GM06990 (cell line): ENCODE data around the gene ZNF35.
A peak's percentile ranks its signal among the peaks of the same experiment; 100 is the strongest.

ENCODE experiments used
- DNase-seq: peaks from one replicate; pipeline ENCODE4 v3.0.0-alpha.2; 2011; ENCODE audit not compliant: insufficient read length; ENCODE audit errors: extremely low read depth
- H3K27me3 ChIP-seq: replicated peaks from 2 replicates; pipeline ENCODE4 v1.6.0; 2011; ENCODE audit warnings: low read length; ENCODE audit not compliant: control insufficient read depth, insufficient read depth
- H3K36me3 ChIP-seq: 2 replicates; pipeline ENCODE4 v1.5.1; 2011; ENCODE audit warnings: low read length; ENCODE audit not compliant: control insufficient read depth, insufficient read depth
- H3K4me3 ChIP-seq: replicated peaks from 2 replicates; pipeline ENCODE4 v1.5.1; 2011; ENCODE audit warnings: low read depth, mild to moderate bottlenecking, control low read depth, low read length
- TF ChIP-seq, protein P1 (sequence below): IDR thresholded peaks from 2 replicates; pipeline ENCODE4 v1.5.1; 2011; ENCODE audit warnings: low read length, control low read depth, mild to moderate bottlenecking, inconsistent platforms; ENCODE audit not compliant: insufficient read depth, poor library complexity, severe bottlenecking

The ZNF35 gene

DNA sequence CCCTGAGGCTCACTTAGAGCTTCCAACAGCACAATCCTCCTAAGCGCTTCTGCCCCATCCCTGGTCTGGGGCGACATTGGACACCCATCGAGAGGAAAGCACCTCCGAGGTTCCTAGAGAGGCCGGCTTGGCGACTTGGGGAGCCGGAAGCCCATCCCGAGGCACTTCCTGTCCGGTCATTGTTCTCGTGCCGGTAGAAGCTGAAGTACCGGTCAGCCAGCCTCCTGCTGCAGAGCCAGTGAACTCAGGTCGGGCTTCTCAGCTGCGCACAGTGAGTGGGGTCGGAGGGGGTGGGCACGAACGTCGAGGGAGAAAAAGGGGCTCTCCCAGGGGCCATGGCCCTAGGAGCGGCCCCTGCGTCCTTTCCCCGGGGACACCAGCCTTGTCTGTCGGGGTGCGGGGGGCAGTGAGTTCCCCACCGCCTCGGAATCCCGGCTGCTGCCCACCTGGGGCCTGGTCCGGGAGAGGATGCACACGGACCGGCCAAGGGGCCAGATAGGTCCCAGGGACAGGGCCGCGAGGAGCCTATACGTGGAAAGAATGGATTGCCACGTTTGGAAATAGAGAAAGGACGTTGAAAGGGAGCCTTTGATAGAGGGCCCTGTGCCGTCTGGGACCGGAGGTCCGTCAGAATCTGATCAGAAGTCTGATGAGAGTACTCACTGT, at the start of gene ZNF35:
TSS of gene ZNF35 (plus strand) at position 169 of the 666 bp plus-strand sequence. CDS start 2,336 bp downstream, outside the sequence.
- H3K36me3 ChIP-seq, result peaks cover 13% of the 10 kb centered on the region
- TF ChIP-seq, protein P1, sequence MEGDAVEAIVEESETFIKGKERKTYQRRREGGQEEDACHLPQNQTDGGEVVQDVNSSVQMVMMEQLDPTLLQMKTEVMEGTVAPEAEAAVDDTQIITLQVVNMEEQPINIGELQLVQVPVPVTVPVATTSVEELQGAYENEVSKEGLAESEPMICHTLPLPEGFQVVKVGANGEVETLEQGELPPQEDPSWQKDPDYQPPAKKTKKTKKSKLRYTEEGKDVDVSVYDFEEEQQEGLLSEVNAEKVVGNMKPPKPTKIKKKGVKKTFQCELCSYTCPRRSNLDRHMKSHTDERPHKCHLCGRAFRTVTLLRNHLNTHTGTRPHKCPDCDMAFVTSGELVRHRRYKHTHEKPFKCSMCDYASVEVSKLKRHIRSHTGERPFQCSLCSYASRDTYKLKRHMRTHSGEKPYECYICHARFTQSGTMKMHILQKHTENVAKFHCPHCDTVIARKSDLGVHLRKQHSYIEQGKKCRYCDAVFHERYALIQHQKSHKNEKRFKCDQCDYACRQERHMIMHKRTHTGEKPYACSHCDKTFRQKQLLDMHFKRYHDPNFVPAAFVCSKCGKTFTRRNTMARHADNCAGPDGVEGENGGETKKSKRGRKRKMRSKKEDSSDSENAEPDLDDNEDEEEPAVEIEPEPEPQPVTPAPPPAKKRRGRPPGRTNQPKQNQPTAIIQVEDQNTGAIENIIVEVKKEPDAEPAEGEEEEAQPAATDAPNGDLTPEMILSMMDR, result no peak
- DNase-seq, result peak; percentile 77
- no peaks in the 10 kb centered on the region for H3K27me3 ChIP-seq
- H3K4me3 ChIP-seq, result peak within 1 kb of the TSS; percentile 80

GRCh38 chr3:44601749-44602148, 46.8 kb upstream of the ZNF35 start:
- Histone ChIP-seq H3K36me3 (no peaks in the 10 kb centered on the region), H3K27me3 (no peaks in the 10 kb centered on the region), H3K4me3 (no peak overlapping the region)
- no peak for DNase-seq
- TF ChIP-seq, protein P1, result no peak

- DNase-seq, result no peak
- Histone ChIP-seq H3K4me3 (no peak overlapping the region), H3K27me3 (no peaks in the 10 kb centered on the region), H3K36me3 (no peaks in the 10 kb centered on the region)
- TF ChIP-seq, protein P1, result no peak
These were observed 35.9 kb upstream of the ZNF35 start for GRCh38 chr3:44612678-44613077.

- TF ChIP-seq, protein P1, result no peak
- Histone ChIP-seq H3K27me3 (no peaks in the 10 kb centered on the region), H3K36me3 (peaks cover 2% of the 10 kb centered on the region), H3K4me3 (peak within 1 kb of the TSS; percentile 76)
- peak; percentile 73 for DNase-seq
These were observed 23.6 kb upstream of the ZNF35 start, which contains the start of gene ZNF197 for GRCh38 chr3:44624749-44625480. ZNF197 (plus strand) TSS chr3:44625036; CDS start chr3:44629155, 4,119 bp downstream.

DNA sequence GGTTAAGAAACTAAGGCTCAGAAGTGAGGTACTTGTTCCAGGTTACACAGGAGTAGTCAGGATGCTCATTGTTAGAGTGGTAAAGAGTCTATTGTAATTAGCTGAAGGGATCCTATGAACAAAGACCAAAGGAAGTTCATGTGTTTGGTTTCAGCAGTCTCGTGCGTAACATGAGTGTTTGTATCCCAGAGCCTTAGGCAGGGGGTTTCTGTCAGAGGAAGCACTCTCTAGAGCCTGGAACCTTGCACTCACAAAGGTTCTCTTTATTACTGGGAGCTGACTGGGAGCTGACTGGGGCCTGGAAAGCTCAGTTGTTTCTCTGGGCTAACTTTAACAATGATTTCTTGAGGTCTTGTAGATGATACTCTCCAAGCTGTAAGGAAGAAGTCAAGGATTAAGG, 19.8 kb upstream of the ZNF35 start:
- TF ChIP-seq, protein P1, result no peak
- H3K4me3 ChIP-seq, result no peak overlapping the region
- no peak for DNase-seq
- no peaks in the 10 kb centered on the region for H3K27me3 ChIP-seq
- peaks cover 7% of the 10 kb centered on the region for H3K36me3 ChIP-seq
